Activated CD4-positive, CD25-positive, alpha-beta regulatory T cell treated with anti-CD3 and anti-CD28 coated beads, Interleukin-2, amount 50 U/mL, for 16 hours (primary cell): ENCODE data around the gene CEP89.
"Not testable (repeated sequence)": the region's sequence is repeated elsewhere in the genome, so short reads cannot be mapped to it uniquely, and the experiment has no call there.

ENCODE experiments used
- DNase-seq: peaks from one replicate; pipeline ENCODE4 v3.0.0-alpha.2; 2020; ENCODE audit warnings: low read depth, low spot score

Gene CEP89

GRCh38 chr19:32895384-32895783 is 76.4 kb downstream of the CEP89 start:
- no peak for DNase-seq

GRCh38 chr19:32891609-32892008 is 80.1 kb downstream of the CEP89 start:
- no peak for DNase-seq

GRCh38 chr19:32890841-32891240 is 80.9 kb downstream of the CEP89 start:
- no peak for DNase-seq

- no peak for DNase-seq
Observed at GRCh38 chr19:32890326-32890725, 81.4 kb downstream of the CEP89 start.

GRCh38 chr19:32889137-32889934 is 82.4 kb downstream of the CEP89 start:
- DNase-seq, result no peak

GRCh38 chr19:32887572-32888215 is 84.1 kb downstream of the CEP89 start:
- DNase-seq, result no peak

- DNase-seq, result no peak
Observed at GRCh38 chr19:32886241-32886640, 85.5 kb downstream of the CEP89 start.

- not testable (repeated sequence) for DNase-seq
Observed at GRCh38 chr19:32885255-32885654, 86.5 kb downstream of the CEP89 start.

GRCh38 chr19:32881766-32882165 is 90.0 kb downstream of the CEP89 start:
- DNase-seq, result no peak

GRCh38 chr19:32880622-32881021 is 91.1 kb downstream of the CEP89 start:
- no peak for DNase-seq

- no peak for DNase-seq
Observed at GRCh38 chr19:32879741-32880140, 92.0 kb downstream of the CEP89 start.

GRCh38 chr19:32878988-32879387 is 92.8 kb downstream of the CEP89 start:
- no peak for DNase-seq

- DNase-seq, result no peak
Observed at GRCh38 chr19:32877977-32878745, 93.6 kb downstream of the CEP89 start.

GRCh38 chr19:32877323-32877912 is 94.3 kb downstream of the CEP89 start:
- DNase-seq, result no peak

- DNase-seq, result no peak
Observed at GRCh38 chr19:32876919-32877285, 94.9 kb downstream of the CEP89 start.

GRCh38 chr19:32876236-32876918 is 95.4 kb downstream of the CEP89 start:
- no peak for DNase-seq

GRCh38 chr19:32875428-32875827 is 96.3 kb downstream of the CEP89 start:
- DNase-seq, result no peak

GRCh38 chr19:32874605-32875004 is 97.2 kb downstream of the CEP89 start:
- DNase-seq, result no peak

- no peak for DNase-seq
Observed at GRCh38 chr19:32873247-32873959, 98.4 kb downstream of the CEP89 start.

- DNase-seq, result no peak
Observed at GRCh38 chr19:32872391-32872790, 99.4 kb downstream of the CEP89 start.

- DNase-seq, result no peak
Observed at GRCh38 chr19:32870981-32871451, 100.7 kb downstream of the CEP89 start.
